ENCODE measurements around the gene SDHAF1.

Gene SDHAF1

GRCh38 chr19:36023432-36023831, 28.4 kb downstream of the SDHAF1 start:
- TF ChIP-seq TCF4 (CRISPR knock-in tag; IDR thresholded peaks at IDR 0.05; ENCODE audit: borderline replicate concordance) (no peak), ZNF8 (CRISPR knock-in tag; IDR thresholded peaks at IDR 0.05) (no peak), ZNF565 (CRISPR knock-in tag; conservative IDR thresholded peaks at IDR 0.05; ENCODE audit: low read depth) (no peak), ZC3H10 (CRISPR knock-in tag; IDR thresholded peaks at IDR 0.05) (no peak), ZFP30 (CRISPR knock-in tag; IDR thresholded peaks at IDR 0.05) (no peak), BACH2 (CRISPR knock-in tag; IDR thresholded peaks at IDR 0.05; ENCODE audit: borderline replicate concordance) (no peak), ZNF70 (CRISPR knock-in tag; IDR thresholded peaks at IDR 0.05) (no peak), OSR1 (CRISPR knock-in tag; IDR thresholded peaks at IDR 0.05) (no peak), ARNTL (CRISPR knock-in tag; IDR thresholded peaks at IDR 0.05; ENCODE audit: borderline replicate concordance, low read depth) (no peak), CREB5 (CRISPR knock-in tag; IDR thresholded peaks at IDR 0.05; ENCODE audit: low read depth) (no peak), ESRRG (CRISPR knock-in tag; IDR thresholded peaks at IDR 0.05) (no peak), ZFP3 (CRISPR knock-in tag; IDR thresholded peaks at IDR 0.05) (no peak), GLIS3 (CRISPR knock-in tag; IDR thresholded peaks at IDR 0.05) (no peak)
- TF ChIP-seq, protein P1, sequence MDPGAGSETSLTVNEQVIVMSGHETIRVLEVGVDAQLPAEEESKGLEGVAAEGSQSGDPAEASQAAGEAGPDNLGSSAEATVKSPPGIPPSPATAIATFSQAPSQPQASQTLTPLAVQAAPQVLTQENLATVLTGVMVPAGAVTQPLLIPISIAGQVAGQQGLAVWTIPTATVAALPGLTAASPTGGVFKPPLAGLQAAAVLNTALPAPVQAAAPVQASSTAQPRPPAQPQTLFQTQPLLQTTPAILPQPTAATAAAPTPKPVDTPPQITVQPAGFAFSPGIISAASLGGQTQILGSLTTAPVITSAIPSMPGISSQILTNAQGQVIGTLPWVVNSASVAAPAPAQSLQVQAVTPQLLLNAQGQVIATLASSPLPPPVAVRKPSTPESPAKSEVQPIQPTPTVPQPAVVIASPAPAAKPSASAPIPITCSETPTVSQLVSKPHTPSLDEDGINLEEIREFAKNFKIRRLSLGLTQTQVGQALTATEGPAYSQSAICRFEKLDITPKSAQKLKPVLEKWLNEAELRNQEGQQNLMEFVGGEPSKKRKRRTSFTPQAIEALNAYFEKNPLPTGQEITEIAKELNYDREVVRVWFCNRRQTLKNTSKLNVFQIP (CRISPR knock-in tag; IDR thresholded peaks at IDR 0.05; ENCODE audit: borderline replicate concordance, low read depth), result no peak
- TF ChIP-seq, protein P2, sequence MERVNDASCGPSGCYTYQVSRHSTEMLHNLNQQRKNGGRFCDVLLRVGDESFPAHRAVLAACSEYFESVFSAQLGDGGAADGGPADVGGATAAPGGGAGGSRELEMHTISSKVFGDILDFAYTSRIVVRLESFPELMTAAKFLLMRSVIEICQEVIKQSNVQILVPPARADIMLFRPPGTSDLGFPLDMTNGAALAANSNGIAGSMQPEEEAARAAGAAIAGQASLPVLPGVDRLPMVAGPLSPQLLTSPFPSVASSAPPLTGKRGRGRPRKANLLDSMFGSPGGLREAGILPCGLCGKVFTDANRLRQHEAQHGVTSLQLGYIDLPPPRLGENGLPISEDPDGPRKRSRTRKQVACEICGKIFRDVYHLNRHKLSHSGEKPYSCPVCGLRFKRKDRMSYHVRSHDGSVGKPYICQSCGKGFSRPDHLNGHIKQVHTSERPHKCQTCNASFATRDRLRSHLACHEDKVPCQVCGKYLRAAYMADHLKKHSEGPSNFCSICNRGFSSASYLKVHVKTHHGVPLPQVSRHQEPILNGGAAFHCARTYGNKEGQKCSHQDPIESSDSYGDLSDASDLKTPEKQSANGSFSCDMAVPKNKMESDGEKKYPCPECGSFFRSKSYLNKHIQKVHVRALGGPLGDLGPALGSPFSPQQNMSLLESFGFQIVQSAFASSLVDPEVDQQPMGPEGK (CRISPR knock-in tag; IDR thresholded peaks at IDR 0.05; ENCODE audit: borderline replicate concordance), result no peak
- TF ChIP-seq, protein P3, sequence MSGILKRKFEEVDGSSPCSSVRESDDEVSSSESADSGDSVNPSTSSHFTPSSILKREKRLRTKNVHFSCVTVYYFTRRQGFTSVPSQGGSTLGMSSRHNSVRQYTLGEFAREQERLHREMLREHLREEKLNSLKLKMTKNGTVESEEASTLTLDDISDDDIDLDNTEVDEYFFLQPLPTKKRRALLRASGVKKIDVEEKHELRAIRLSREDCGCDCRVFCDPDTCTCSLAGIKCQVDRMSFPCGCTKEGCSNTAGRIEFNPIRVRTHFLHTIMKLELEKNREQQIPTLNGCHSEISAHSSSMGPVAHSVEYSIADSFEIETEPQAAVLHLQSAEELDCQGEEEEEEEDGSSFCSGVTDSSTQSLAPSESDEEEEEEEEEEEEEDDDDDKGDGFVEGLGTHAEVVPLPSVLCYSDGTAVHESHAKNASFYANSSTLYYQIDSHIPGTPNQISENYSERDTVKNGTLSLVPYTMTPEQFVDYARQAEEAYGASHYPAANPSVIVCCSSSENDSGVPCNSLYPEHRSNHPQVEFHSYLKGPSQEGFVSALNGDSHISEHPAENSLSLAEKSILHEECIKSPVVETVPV (CRISPR knock-in tag; IDR thresholded peaks at IDR 0.05), result no peak

GRCh38 chr19:36025541-36025940, 30.6 kb downstream of the SDHAF1 start:
- TF ChIP-seq CREB5 (CRISPR knock-in tag; IDR thresholded peaks at IDR 0.05; ENCODE audit: low read depth) (no peak), ZNF70 (CRISPR knock-in tag; IDR thresholded peaks at IDR 0.05) (no peak), ZC3H10 (CRISPR knock-in tag; IDR thresholded peaks at IDR 0.05) (no peak), ARNTL (CRISPR knock-in tag; IDR thresholded peaks at IDR 0.05; ENCODE audit: borderline replicate concordance, low read depth) (no peak), OSR1 (CRISPR knock-in tag; IDR thresholded peaks at IDR 0.05) (no peak), GLIS3 (CRISPR knock-in tag; IDR thresholded peaks at IDR 0.05) (no peak), ISL1 (CRISPR knock-in tag; IDR thresholded peaks at IDR 0.05) (no peak), ZFP30 (CRISPR knock-in tag; IDR thresholded peaks at IDR 0.05) (no peak), PPARA (CRISPR knock-in tag; IDR thresholded peaks at IDR 0.05; ENCODE audit: borderline replicate concordance) (no peak), TCF4 (CRISPR knock-in tag; IDR thresholded peaks at IDR 0.05; ENCODE audit: borderline replicate concordance) (no peak), TSHZ2 (CRISPR knock-in tag; IDR thresholded peaks at IDR 0.05) (no peak), ZNF565 (CRISPR knock-in tag; conservative IDR thresholded peaks at IDR 0.05; ENCODE audit: low read depth) (no peak), SNAI2 (CRISPR knock-in tag; IDR thresholded peaks at IDR 0.05) (no peak)
- TF ChIP-seq, protein P3 (CRISPR knock-in tag; IDR thresholded peaks at IDR 0.05), result no peak
- ATAC-seq, result no peak

More at GRCh38 chr19:36023432-36023831, 28.4 kb downstream of the SDHAF1 start:
- ATAC-seq, result no peak

Measured in SK-N-SH treated with all-trans-retinoic acid at 6 μM for 48 hours (cell line).